NK-92 treated with Interleukin-12 subunit alpha and Interleukin-12 subunit beta, amount 100 ng/mL, for 24 hours (cell line): ENCODE measurements around the gene RNF223.
"Not testable (repeated sequence)": the region's sequence is repeated elsewhere in the genome, so short reads cannot be mapped to it uniquely, and the experiment has no call there.

ENCODE experiments used
- DNase-seq: peaks from one replicate; lab custom pipeline; 2025; lab: John Stamatoyannopoulos, UW

RNF223 gene

GRCh38 chr1:1060281-1061000 is 13.7 kb downstream of the RNF223 start:
- DNase-seq, result no peak

- DNase-seq, result peak; percentile 62
Observed at GRCh38 chr1:1059494-1060280, 14.4 kb downstream of the RNF223 start.

GRCh38 chr1:1058921-1059493 is 15.1 kb downstream of the RNF223 start:
- DNase-seq, result no peak

GRCh38 chr1:1058088-1058905 is 15.8 kb downstream of the RNF223 start:
- DNase-seq, result no peak

GRCh38 chr1:1057769-1058087 is 16.4 kb downstream of the RNF223 start:
- DNase-seq, result not testable (repeated sequence)

GRCh38 chr1:1055841-1056736 is 18.0 kb downstream of the RNF223 start:
- no peak for DNase-seq

GRCh38 chr1:1054971-1055370 is 19.1 kb downstream of the RNF223 start:
- DNase-seq, result no peak

GRCh38 chr1:1054099-1054700 is 19.9 kb downstream of the RNF223 start:
- DNase-seq, result no peak

GRCh38 chr1:1053682-1054081 is 20.4 kb downstream of the RNF223 start:
- DNase-seq, result no peak

GRCh38 chr1:1053022-1053421 is 21.1 kb downstream of the RNF223 start:
- no peak for DNase-seq

GRCh38 chr1:1052003-1052840 is 21.9 kb downstream of the RNF223 start:
- DNase-seq, result no peak

GRCh38 chr1:1051127-1051810 is 22.8 kb downstream of the RNF223 start:
- DNase-seq, result no peak

- no peak for DNase-seq
Observed at GRCh38 chr1:1050577-1051052, 23.5 kb downstream of the RNF223 start.

GRCh38 chr1:1049318-1050165 is 24.6 kb downstream of the RNF223 start:
- no peak for DNase-seq

GRCh38 chr1:1048765-1049164 is 25.3 kb downstream of the RNF223 start:
- DNase-seq, result no peak

GRCh38 chr1:1047963-1048362 is 26.1 kb downstream of the RNF223 start:
- no peak for DNase-seq

GRCh38 chr1:1047407-1047806 is 26.7 kb downstream of the RNF223 start:
- no peak for DNase-seq

GRCh38 chr1:1046767-1047166 is 27.3 kb downstream of the RNF223 start:
- no peak for DNase-seq
